SK-N-MC (cell line): ENCODE measurements around the gene MUL1.
"Not testable (repeated sequence)": the region's sequence is repeated elsewhere in the genome, so short reads cannot be mapped to it uniquely, and the experiment has no call there.

Experiments used
- EZH2 ChIP-seq: fragments of 200-600 bp; sonication (generic); IDR thresholded peaks from one replicate; pipeline ENCODE4 v1.6.1; 2017; ENCODE audit warnings: antibody characterized with exemption
- POLR2AphosphoS5 ChIP-seq: IDR thresholded peaks from 2 replicates; pipeline ENCODE4 v1.6.1; 2012; ENCODE audit warnings: mild to moderate bottlenecking, low read depth, low read length, borderline replicate concordance

DNA sequence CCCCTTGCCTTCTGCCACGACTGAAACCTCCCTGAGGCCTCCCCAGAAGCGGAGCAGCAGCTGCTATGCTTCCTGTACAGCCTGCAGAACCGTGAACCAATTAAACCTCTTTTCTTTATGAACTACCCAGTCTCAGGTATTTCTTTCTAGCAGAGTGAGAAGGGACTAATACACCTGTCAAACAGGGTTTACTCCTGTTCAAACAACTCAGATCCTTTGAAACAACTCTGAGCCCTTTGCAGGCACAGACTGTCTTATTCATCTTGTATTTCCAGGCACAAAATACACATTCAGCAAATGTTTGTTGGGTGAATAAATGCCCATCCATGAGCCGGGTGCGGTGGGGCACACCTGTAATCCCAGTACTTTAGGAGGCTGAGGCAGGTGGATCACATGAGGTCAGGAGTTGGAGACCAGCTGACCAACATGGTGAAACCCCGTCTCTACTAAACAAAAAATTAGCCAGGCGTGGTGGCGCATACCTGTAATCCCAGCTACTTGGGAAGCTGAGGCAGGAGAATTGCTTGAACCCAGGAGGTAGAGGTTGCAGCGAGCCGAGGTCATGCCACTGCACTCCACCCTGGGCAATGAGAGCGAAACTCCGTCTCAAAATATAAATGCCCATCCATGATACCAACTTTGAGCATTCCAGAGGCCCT lies 11.1 kb downstream of the MUL1 start:
- TF ChIP-seq EZH2, POLR2AphosphoS5: not testable (repeated sequence)
